ENCODE data around the gene XRN2. TPM values are rescaled to one million over a fixed set of nuclear protein-coding genes. Genes with fewer than 3 reads are reported as not detected.
A peak's percentile ranks its signal among the peaks of the same experiment; 100 is the strongest.

XRN2 gene
- polyA plus RNA-seq, 2 of the 4 experiments (the other 2 are of a cell fraction), result 125 to 192 TPM

DNA sequence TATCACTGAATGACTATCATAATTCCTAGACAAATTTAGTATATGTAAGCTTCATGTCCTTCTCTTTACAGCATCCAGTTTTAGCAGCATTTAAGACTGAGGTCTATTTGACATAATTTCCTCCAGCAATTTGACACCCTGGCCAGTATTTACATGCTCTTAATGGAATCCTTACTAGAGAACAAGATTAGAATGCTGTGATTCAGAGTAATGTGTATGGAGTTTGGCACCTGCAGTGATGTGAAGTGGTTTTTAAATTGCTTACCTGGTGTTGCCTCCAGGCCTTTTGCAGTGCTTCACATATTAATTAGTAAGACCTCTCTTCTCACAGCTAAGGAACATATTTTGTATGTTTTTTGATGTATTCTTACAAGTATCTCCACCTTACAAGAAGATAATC lies 84.4 kb downstream of the XRN2 start:
- DNase-seq (ENCODE audit: low read depth in 1 of 2, low spot score in 1 of 2) (no peak), ATAC-seq (no peak), FAIRE-seq (no peak)
- H3K4me2 ChIP-seq, result no peak overlapping the region
- H3K4me3 ChIP-seq, result no peak overlapping the region
- no peaks in the 10 kb centered on the region for H3K9me3 ChIP-seq
- H3K4me1 ChIP-seq, result no peaks in the 10 kb centered on the region
- POLR2A ChIA-PET, result no interaction called here
- CTCF ChIA-PET, result no interaction called here
- H3K27ac ChIP-seq, result no peak overlapping the region
- TF ChIP-seq RAD21 (conservative IDR thresholded peaks at IDR 0.05 in 1 of 2, IDR thresholded peaks at IDR 0.05 in 1 of 2), result no peak
- no peak for TF ChIP-seq MAFK (IDR thresholded peaks at IDR 0.05; ENCODE audit: partially characterized antibody)
- no peak for TF ChIP-seq FOSL2 (IDR thresholded peaks at IDR 0.05)
- no peak for TF ChIP-seq FOSL2 (CRISPR knock-in tag; IDR thresholded peaks at IDR 0.05)
- no peak for TF ChIP-seq MAZ (IDR thresholded peaks at IDR 0.05; ENCODE audit: borderline replicate concordance, low read depth, low read length)
- no peak for TF ChIP-seq MYC (IDR thresholded peaks at IDR 0.05; ENCODE audit: borderline replicate concordance, low read length)
- no peak for TF ChIP-seq NR3C1 (IDR thresholded peaks at IDR 0.05)
- TF ChIP-seq CBX8 (IDR thresholded peaks at IDR 0.05), result no peak
- TF ChIP-seq NPAS2 (CRISPR knock-in tag; IDR thresholded peaks at IDR 0.05; ENCODE audit: borderline replicate concordance), result no peak
- TF ChIP-seq, protein P1, sequence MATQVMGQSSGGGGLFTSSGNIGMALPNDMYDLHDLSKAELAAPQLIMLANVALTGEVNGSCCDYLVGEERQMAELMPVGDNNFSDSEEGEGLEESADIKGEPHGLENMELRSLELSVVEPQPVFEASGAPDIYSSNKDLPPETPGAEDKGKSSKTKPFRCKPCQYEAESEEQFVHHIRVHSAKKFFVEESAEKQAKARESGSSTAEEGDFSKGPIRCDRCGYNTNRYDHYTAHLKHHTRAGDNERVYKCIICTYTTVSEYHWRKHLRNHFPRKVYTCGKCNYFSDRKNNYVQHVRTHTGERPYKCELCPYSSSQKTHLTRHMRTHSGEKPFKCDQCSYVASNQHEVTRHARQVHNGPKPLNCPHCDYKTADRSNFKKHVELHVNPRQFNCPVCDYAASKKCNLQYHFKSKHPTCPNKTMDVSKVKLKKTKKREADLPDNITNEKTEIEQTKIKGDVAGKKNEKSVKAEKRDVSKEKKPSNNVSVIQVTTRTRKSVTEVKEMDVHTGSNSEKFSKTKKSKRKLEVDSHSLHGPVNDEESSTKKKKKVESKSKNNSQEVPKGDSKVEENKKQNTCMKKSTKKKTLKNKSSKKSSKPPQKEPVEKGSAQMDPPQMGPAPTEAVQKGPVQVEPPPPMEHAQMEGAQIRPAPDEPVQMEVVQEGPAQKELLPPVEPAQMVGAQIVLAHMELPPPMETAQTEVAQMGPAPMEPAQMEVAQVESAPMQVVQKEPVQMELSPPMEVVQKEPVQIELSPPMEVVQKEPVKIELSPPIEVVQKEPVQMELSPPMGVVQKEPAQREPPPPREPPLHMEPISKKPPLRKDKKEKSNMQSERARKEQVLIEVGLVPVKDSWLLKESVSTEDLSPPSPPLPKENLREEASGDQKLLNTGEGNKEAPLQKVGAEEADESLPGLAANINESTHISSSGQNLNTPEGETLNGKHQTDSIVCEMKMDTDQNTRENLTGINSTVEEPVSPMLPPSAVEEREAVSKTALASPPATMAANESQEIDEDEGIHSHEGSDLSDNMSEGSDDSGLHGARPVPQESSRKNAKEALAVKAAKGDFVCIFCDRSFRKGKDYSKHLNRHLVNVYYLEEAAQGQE (IDR thresholded peaks at IDR 0.05), result no peak
- TF ChIP-seq, protein P2, sequence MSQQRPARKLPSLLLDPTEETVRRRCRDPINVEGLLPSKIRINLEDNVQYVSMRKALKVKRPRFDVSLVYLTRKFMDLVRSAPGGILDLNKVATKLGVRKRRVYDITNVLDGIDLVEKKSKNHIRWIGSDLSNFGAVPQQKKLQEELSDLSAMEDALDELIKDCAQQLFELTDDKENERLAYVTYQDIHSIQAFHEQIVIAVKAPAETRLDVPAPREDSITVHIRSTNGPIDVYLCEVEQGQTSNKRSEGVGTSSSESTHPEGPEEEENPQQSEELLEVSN (IDR thresholded peaks at IDR 0.05; ENCODE audit: borderline replicate concordance, low read depth), result no peak
- no peak for TF ChIP-seq ZSCAN20 (CRISPR knock-in tag; IDR thresholded peaks at IDR 0.05)
- TF ChIP-seq EP300 (IDR thresholded peaks at IDR 0.05), result no peak
- TF ChIP-seq JUN (IDR thresholded peaks at IDR 0.05), result no peak
- TF ChIP-seq RNF2 (IDR thresholded peaks at IDR 0.05; ENCODE audit: borderline replicate concordance, low read depth), result no peak
- TF ChIP-seq RARB (CRISPR knock-in tag; IDR thresholded peaks at IDR 0.05), result no peak
- TF ChIP-seq EHMT2 (IDR thresholded peaks at IDR 0.05; ENCODE audit: low read depth), result no peak
- no peak for TF ChIP-seq HEYL (CRISPR knock-in tag; IDR thresholded peaks at IDR 0.05)
- TF ChIP-seq FOSB (CRISPR knock-in tag; IDR thresholded peaks at IDR 0.05), result no peak

DNA sequence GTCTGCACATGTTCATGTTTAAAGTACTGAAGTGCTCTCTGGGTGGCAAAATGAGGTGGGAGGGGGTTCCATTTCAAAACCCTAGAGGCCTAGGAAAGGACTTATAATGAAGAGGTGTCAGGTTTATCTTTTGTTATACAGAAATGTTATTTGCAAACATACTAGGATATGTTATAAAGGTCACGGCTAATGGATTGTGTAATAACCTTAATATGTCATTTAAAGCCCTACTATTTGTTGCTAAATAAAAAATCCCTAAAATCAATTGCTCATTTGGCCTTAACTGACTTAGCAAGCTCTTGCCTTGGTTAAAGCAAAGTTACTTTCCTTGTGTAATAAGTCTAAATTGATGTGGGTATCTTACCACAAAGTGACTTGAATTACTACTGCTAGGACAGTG lies 85.4 kb downstream of the XRN2 start:
- no peak for ATAC-seq
- H3K4me3 ChIP-seq, result no peak overlapping the region
- CTCF ChIA-PET, result no interaction called here
- no peaks in the 10 kb centered on the region for H3K9me3 ChIP-seq
- H3K4me2 ChIP-seq, result no peak overlapping the region
- 89% methylated on average over 1 of the region's 1 CpG for WGBS (ENCODE audit: missing lambda C conversion rate)
- DNase-seq (ENCODE audit: low read depth in 1 of 2, low spot score in 1 of 2), result no peak
- POLR2A ChIA-PET, result no interaction called here
- H3K4me1 ChIP-seq, result no peaks in the 10 kb centered on the region
- peak; percentile 36 for FAIRE-seq
- no peak overlapping the region for H3K27ac ChIP-seq
- TF ChIP-seq, protein P3, sequence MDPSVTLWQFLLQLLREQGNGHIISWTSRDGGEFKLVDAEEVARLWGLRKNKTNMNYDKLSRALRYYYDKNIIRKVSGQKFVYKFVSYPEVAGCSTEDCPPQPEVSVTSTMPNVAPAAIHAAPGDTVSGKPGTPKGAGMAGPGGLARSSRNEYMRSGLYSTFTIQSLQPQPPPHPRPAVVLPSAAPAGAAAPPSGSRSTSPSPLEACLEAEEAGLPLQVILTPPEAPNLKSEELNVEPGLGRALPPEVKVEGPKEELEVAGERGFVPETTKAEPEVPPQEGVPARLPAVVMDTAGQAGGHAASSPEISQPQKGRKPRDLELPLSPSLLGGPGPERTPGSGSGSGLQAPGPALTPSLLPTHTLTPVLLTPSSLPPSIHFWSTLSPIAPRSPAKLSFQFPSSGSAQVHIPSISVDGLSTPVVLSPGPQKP (IDR thresholded peaks at IDR 0.05; ENCODE audit: low read depth, low read length), result no peak
- TF ChIP-seq CEBPB (IDR thresholded peaks at IDR 0.05) (0 out of 4 replicates have a peak, but pooled peaks of 1 of the 2 experiments have one; percentile 17), NFE2L2 (conservative IDR thresholded peaks at IDR 0.05; ENCODE audit: low read length) (no peak), FOXS1 (CRISPR knock-in tag; IDR thresholded peaks at IDR 0.05) (no peak)
- TF ChIP-seq, protein P4, sequence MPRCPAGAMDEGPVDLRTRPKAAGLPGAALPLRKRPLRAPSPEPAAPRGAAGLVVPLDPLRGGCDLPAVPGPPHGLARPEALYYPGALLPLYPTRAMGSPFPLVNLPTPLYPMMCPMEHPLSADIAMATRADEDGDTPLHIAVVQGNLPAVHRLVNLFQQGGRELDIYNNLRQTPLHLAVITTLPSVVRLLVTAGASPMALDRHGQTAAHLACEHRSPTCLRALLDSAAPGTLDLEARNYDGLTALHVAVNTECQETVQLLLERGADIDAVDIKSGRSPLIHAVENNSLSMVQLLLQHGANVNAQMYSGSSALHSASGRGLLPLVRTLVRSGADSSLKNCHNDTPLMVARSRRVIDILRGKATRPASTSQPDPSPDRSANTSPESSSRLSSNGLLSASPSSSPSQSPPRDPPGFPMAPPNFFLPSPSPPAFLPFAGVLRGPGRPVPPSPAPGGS (IDR thresholded peaks at IDR 0.05), result no peak
- TF ChIP-seq, protein P5, sequence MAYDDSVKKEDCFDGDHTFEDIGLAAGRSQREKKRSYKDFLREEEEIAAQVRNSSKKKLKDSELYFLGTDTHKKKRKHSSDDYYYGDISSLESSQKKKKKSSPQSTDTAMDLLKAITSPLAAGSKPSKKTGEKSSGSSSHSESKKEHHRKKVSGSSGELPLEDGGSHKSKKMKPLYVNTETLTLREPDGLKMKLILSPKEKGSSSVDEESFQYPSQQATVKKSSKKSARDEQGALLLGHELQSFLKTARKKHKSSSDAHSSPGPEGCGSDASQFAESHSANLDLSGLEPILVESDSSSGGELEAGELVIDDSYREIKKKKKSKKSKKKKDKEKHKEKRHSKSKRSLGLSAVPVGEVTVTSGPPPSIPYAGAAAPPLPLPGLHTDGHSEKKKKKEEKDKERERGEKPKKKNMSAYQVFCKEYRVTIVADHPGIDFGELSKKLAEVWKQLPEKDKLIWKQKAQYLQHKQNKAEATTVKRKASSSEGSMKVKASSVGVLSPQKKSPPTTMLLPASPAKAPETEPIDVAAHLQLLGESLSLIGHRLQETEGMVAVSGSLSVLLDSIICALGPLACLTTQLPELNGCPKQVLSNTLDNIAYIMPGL (CRISPR knock-in tag; IDR thresholded peaks at IDR 0.05; ENCODE audit: borderline replicate concordance), result no peak
- TF ChIP-seq, protein P1 (IDR thresholded peaks at IDR 0.05), result no peak

All from A549 (cell line).